ENCODE data around the gene CADPS.

CADPS gene

GRCh38 chr3:62531981-62532380, 343.2 kb downstream of the CADPS start:
- FAIRE-seq (no peak), DNase-seq (ENCODE audit: insufficient read length, low spot score) (no peak)

DNA sequence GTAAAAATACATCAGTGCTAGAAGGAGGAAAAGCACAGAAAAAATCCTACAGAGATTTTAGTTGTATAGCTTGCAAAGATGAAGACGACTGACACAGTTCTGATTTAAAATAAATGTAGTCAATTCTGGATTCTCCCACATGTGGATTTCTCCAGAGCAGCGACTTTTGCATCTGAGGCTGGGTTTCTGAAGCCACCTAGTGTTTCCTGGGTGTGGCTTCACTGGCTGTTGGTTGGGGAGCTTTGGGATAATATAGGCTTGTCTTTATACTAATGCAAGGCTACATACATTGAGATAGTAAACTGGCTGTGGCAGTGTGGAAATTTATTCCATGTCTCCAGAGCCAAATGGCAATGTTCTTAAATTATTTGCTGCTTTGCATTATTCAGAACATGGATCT, 343.7 kb downstream of the CADPS start:
- DNase-seq (ENCODE audit: insufficient read length, low spot score), result no peak
- no peak for FAIRE-seq

GRCh38 chr3:62529230-62529629, 346.0 kb downstream of the CADPS start:
- no peak for FAIRE-seq
- no peak for DNase-seq (ENCODE audit: insufficient read length, low spot score)

DNA sequence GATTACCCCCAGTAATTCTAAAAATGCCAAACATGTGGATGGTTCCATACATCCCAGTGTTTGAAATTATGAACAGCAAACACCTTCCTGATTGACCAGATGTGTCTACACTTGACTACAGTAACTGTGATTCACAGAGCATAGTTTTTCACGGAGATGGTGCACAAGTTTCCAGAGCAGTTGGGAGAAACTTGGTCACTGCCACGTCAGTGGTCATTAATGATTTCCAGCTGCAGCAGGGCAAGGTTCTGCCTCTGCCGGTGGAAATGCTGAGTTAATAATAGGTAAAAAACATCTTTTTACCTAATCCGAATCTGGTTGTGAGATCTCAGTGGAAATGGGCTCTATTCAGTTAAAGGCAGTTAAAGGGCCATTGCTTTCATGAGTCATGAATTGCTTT, 347.7 kb downstream of the CADPS start:
- DNase-seq (ENCODE audit: insufficient read length, low spot score) (no peak), FAIRE-seq (no peak)

- FAIRE-seq (no peak), DNase-seq (ENCODE audit: insufficient read length, low spot score) (no peak)
These were observed 349.9 kb downstream of the CADPS start for GRCh38 chr3:62525281-62525680.

GRCh38 chr3:62523672-62524071, 351.5 kb downstream of the CADPS start:
- no peak for FAIRE-seq
- DNase-seq (ENCODE audit: insufficient read length, low spot score), result no peak

DNA sequence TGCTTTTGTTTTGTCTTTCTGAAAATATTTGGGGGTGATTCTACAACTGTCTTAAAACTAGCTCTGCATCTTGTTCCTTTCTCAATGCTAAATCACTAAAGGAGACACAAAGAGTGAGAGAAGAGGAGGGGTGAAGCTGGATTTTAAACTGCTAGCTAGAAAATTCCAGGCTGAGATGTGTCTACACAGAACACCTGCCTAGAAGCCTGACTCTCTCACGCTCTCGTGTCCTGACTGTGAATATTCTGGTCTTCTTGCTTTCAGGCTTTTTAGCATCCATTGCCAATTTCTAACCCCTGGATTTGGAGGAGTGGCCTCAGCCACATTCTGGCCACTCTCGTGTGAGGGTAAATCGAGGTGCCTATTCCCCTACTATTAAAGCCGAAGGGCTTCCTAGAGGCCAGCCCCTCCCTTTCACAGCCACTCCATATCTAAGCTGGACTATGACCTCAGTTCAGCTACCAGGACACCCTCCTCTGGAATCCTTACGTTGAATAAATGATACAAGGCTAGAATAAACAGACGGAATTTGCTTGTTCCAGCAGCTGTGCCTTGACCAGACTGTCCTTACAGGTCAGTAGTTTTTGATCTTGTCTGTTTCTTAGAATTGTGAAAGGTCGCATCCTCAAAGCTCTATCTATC, 353.6 kb downstream of the CADPS start:
- DNase-seq (ENCODE audit: insufficient read length, low spot score), result no peak
- no peak for FAIRE-seq

DNA sequence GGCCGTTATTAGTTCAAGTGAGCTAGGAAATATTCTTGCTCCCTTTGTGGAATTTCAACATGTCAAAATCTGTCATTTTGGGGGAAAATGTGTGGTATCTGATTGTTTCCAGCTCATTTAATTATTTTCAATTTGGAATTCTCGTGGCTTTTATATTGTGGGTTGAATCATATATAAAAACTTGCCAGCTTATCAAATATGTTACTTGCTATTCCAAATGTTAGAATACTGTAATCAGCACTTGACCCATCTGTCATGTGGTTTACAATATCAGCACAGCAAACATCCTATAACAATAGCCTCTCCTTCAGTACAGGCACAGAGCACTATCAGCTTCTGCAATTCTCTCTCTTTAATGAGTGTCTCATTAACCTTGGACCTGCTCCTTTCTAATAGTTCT, 371.7 kb downstream of the CADPS start:
- no peak for FAIRE-seq
- no peak for DNase-seq (ENCODE audit: insufficient read length, low spot score)

- DNase-seq (ENCODE audit: insufficient read length, low spot score) (no peak), FAIRE-seq (no peak)
These were observed 372.6 kb downstream of the CADPS start for GRCh38 chr3:62502315-62503300.

- FAIRE-seq (no peak), DNase-seq (ENCODE audit: insufficient read length, low spot score) (no peak)
These were observed 373.9 kb downstream of the CADPS start for GRCh38 chr3:62501289-62501668.

GRCh38 chr3:62500556-62501288, 374.5 kb downstream of the CADPS start:
- DNase-seq (ENCODE audit: insufficient read length, low spot score) (no peak), FAIRE-seq (no peak)

DNA sequence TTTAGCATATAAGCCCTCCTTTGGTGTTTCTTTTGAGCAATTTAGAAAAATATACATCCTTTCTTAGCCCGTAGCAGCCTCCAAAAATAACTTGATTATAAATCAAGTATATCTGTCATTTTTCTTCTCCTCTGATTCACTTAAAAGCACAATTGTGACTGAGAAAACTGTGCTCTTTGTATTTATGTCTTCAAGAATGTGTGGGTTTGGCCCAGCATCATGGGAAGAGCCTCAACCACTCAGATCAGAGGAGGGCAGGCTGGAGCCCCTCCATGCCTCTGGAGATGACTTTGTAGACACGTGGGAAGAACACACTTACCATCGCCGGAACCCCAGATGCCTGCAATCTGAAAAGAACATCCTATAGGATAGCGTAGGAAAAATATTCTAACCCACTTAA, 378.1 kb downstream of the CADPS start:
- DNase-seq (ENCODE audit: insufficient read length, low spot score), result no peak
- FAIRE-seq, result no peak

- FAIRE-seq (no peak), DNase-seq (ENCODE audit: insufficient read length, low spot score) (no peak)
These were observed 378.7 kb downstream of the CADPS start for GRCh38 chr3:62496503-62496902.

DNA sequence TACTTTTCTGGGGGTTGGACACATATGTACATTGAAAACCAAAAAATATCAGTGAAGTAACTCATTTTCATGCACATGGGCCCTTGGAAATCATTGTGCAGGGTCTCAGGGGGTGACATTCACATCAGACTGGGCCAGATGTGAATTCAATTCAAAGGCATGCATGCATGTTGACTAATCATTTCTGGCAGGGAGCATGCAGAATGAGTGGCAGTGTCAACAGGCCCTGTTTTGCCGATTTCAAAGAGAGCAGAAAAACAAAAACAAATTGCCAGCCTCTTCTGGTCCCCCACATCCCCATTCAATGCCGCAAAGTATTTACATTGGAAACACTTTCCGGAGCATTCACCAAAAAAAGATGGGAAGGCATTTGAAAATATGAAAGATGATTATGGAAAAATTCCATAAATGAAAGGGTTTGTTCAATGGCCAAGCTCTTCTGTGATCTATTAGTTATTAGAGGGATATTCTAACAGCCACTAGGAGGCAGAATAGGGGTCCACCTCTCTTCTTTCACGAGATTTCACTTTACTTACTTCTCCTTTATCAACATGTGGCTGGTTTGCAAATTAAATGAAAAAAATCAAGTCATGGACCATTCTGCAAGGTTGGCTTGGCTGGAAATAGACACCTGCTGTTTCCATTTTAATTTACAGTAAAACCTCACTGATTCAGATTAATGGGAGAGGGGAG, 382.0 kb downstream of the CADPS start:
- no peak for FAIRE-seq

DNA sequence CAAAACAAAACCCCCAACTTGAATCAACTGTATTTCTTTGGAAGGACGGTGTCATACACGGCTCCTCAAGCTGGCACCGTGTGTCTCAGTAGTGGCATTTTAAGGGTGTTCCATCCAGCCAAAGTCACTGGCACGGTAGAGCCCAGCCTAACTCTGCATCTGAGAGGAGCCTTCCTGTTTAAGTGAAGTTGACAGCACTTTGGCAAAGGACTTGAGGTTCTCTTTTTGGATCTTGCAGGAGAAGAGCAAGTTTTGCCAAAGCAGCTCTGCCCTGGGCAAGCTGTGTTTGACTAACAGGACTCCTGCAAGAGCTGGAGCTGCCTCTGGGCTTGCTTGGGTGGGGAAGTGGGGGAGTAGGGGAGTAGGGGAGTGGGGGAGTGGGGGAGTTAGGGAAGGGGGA, 392.3 kb downstream of the CADPS start:
- FAIRE-seq (no peak), DNase-seq (ENCODE audit: insufficient read length, low spot score) (no peak)

More for the DNA sequence above, 382.0 kb downstream of the CADPS start:
- DNase-seq (ENCODE audit: insufficient read length, low spot score), result no peak

DNA sequence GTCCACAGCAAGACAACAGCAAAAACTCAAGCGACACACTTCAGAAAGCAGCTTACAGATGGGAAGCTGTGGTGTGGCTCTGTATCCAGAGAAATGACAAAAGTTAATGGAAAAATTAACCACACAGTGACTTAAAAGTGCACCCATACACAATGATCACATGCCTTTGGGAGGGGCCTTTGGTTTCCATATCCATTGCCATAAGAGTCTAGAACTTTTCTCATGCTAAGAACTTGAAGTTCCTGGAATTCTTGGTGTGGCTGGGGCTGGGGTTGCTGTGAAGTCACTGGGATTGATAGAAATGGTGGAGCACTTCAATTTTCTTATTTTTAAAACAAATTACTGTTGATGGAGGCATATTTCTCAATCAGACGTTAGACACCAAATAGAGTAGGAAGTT, 393.3 kb downstream of the CADPS start:
- no peak for DNase-seq (ENCODE audit: insufficient read length, low spot score)
- FAIRE-seq, result no peak

- no peak for FAIRE-seq
- no peak for DNase-seq (ENCODE audit: insufficient read length, low spot score)
These were observed 395.2 kb downstream of the CADPS start for GRCh38 chr3:62480056-62480455.

GRCh38 chr3:62479326-62479725, 395.9 kb downstream of the CADPS start:
- FAIRE-seq (no peak), DNase-seq (ENCODE audit: insufficient read length, low spot score) (no peak)

GRCh38 chr3:62475306-62475705, 399.9 kb downstream of the CADPS start:
- FAIRE-seq (no peak), DNase-seq (ENCODE audit: insufficient read length, low spot score) (no peak)

DNA sequence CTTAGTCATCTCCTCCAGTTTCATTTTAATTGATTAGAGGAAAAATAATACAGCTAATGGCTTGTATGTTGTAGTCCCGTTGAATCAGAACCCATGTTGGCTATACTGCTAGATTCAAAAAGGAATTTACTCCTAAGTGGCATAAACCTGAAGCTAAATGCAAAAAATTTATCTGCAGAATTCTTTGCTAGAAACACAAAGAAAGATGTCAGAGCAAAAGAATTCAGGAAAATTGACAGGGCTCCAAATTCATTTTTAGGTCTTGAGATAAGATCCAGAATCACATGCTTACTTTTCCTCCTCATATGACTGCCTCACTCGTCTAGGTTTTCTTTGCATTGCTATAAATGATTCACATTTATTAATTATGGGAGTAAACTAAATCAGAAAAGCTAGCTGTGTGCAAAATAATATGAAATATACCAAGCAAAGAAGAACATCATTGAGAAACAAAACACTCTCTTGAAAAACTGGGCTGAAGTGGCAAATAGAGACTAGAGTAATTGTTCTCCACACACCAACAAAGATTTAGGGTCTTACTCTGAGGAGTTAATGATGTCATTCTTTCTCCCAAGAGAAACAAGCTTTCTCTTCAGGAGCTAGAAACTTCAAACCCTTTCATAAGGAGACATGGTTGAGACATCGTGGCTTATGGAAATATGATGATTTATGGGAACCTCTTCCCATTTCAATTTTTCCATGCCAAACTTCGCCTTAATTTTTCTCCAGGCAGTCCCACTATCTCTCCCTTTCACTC, 407.1 kb downstream of the CADPS start:
- no peak for DNase-seq (ENCODE audit: insufficient read length, low spot score)
- no peak for FAIRE-seq
